ENCODE measurements around the gene MPPED1. TPM values are rescaled to one million over a fixed set of nuclear protein-coding genes. Genes with fewer than 3 reads are reported as not detected.

The MPPED1 gene
- total RNA-seq, 4 donors from 2014 or later = not detected

DNA sequence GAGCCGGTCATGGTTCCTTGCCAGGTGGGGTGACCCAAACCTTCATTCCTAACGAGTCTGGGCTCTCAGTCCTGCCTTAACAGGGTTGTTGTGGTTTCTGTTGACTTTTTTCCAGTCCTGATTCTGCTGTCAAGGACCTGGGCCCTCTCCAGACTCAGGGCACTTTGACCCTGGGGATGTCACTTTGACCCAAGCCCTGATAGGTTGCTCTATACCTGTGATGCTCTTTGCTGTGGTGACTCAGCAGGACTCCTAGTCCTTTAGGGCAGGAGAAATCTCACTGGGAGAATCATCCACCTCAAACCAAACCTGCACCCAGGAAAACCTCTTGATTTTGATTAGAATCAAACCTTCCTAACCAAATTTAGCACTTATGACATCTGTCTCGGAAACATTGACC, 20.5 kb upstream of the MPPED1 start:
- no peaks in the 10 kb centered on the region for H3K9me3 ChIP-seq
- H3K27me3 ChIP-seq = peaks cover 0 to 57% (median 0%) of the 10 kb centered on the region in 4 donors
- no peak for DNase-seq
- WGBS, 2 donors = 58 to 67% methylated on average over 3 of the region's 3 CpGs
- H3K27ac ChIP-seq = no peak overlapping the region
- no peaks in the 10 kb centered on the region for H3K36me3 ChIP-seq
- H3K4me1 ChIP-seq = peaks cover 0 to 6% (median 0%) of the 10 kb centered on the region in 3 donors
- no peak overlapping the region for H3K4me3 ChIP-seq
- TF ChIP-seq, protein P1, sequence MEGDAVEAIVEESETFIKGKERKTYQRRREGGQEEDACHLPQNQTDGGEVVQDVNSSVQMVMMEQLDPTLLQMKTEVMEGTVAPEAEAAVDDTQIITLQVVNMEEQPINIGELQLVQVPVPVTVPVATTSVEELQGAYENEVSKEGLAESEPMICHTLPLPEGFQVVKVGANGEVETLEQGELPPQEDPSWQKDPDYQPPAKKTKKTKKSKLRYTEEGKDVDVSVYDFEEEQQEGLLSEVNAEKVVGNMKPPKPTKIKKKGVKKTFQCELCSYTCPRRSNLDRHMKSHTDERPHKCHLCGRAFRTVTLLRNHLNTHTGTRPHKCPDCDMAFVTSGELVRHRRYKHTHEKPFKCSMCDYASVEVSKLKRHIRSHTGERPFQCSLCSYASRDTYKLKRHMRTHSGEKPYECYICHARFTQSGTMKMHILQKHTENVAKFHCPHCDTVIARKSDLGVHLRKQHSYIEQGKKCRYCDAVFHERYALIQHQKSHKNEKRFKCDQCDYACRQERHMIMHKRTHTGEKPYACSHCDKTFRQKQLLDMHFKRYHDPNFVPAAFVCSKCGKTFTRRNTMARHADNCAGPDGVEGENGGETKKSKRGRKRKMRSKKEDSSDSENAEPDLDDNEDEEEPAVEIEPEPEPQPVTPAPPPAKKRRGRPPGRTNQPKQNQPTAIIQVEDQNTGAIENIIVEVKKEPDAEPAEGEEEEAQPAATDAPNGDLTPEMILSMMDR (IDR thresholded peaks at IDR 0.05) = no peak
- TF ChIP-seq POLR2A (IDR thresholded peaks at IDR 0.05) = no peak
- intact Hi-C loops (cut with DNase I) = no loop called here

DNA sequence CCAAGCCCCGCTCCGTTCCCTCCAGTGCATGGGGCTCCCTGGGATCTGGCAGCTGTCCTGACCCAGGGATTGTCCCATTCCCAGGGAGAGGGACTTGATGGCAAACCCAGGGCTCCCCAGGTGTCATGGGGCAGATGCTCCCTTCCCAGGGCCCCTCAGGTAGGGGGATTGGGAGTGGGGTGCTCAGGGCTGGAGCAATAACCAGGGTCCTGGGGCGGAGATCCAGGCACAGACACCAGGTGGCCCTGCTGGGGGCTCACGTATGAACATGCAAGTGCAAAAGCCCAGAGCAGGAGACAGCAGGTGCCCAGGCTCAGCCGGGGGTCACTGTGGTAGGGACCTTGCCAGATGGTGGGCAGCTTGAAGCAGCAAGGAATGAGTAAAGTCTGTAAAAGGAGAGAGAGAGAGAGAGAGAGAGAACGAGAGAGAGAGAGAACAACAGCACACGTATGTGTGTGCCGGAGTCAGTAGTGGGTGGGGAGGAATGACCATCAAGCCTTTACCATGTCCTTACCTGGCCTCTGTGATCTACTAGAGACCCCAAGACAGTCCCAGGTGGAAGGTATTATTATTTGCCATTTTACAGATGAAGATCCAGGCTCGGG, 19.3 kb upstream of the MPPED1 start:
- H3K27me3 ChIP-seq = peaks cover 0 to 57% (median 0%) of the 10 kb centered on the region in 4 donors
- TF ChIP-seq, protein P1 (IDR thresholded peaks at IDR 0.05) = no peak
- no peak for TF ChIP-seq POLR2A (IDR thresholded peaks at IDR 0.05)
- peaks cover 0 to 6% (median 0%) of the 10 kb centered on the region in 3 donors for H3K4me1 ChIP-seq
- no peak for DNase-seq
- intact Hi-C loops (cut with DNase I) = no loop called here
- H3K36me3 ChIP-seq = no peaks in the 10 kb centered on the region
- H3K4me3 ChIP-seq = no peak overlapping the region
- H3K27ac ChIP-seq = no peak overlapping the region
- H3K9me3 ChIP-seq = no peaks in the 10 kb centered on the region
- WGBS, 2 donors = 85 to 86% methylated on average over 7 to 9 of the region's 9 CpGs

DNA sequence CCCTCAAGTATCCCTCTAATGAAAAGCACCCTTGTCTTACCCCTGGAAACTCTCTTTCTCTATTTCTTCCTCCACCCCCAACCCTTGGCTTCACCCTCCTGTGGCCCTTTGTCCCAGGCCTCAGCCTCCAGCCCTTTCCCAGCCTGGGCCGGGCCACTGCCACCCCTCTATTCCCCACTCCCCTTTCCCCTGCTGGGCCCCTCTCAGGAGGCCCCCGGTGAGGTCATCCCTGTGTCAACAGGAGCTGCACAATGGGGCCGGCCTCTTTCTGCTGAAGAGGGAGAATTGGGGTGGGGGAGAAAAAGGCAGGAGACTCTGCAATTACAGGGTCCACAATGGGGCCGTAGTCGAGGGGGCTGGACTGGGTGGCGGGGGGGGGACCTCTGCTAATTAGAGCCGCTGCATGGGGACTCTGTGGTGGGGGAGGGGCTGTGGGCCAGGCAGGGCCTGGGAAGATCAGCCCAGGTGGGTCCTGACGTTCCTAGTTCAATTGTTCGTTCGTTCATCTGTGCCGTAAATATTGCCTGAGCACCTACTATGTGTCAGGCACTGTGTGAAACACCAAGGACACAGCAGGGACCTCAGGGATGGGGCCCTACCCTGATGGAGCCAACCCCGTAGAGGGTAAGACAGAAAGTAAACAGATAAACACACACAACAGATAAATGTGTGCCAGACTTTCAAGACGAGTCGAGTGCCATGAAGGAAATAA, 18.5 kb upstream of the MPPED1 start:
- 54 to 57% methylated on average over 8 to 9 of the region's 14 CpGs for WGBS, 2 donors
- Histone ChIP-seq H3K4me3 (no peak overlapping the region), H3K27ac (no peak overlapping the region), H3K27me3 (peaks cover 0 to 57% (median 0%) of the 10 kb centered on the region in 4 donors), H3K4me1 (peaks cover 0 to 3% (median 0%) of the 10 kb centered on the region in 3 donors), H3K36me3 (no peaks in the 10 kb centered on the region), H3K9me3 (no peaks in the 10 kb centered on the region)
- intact Hi-C loops (cut with DNase I) = no loop called here
- DNase-seq = no peak
- no peak for TF ChIP-seq POLR2A (IDR thresholded peaks at IDR 0.05)
- TF ChIP-seq, protein P1 (IDR thresholded peaks at IDR 0.05) = no peak

DNA sequence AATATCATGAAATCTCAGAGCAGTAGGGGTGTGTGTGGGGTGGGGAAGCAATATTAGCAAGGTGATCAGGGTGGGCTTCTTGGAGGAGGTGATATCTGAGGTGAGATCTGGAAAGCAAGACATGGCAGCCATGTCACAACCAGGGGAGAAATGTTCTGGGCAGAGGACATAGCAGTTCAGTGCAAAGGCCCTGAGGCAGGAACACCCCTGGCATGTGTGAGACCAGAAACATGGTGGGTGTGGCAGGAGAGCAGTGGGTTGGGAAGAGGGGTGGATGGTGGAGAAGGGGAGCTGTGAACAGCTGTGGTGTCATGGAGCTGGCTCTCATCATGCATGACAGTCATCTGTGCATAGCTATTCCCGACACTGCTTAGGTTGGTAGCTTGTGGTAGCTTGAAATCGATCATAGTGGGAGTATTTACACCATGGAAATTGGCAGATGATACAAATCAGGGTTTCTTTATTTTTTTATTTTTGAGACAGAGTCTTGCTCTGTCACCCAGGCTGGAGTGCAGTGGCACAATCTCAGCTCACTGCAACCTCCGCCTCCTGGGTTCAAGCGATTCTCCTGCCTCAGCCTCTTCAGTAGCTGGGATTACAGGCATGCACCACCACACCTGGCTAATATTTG, 17.9 kb upstream of the MPPED1 start:
- Histone ChIP-seq H3K27ac (no peak overlapping the region), H3K4me3 (no peak overlapping the region), H3K9me3 (no peaks in the 10 kb centered on the region), H3K27me3 (peaks cover 0 to 57% (median 0%) of the 10 kb centered on the region in 4 donors), H3K36me3 (no peaks in the 10 kb centered on the region), H3K4me1 (no peaks in the 10 kb centered on the region)
- DNase-seq = no peak
- no peak for TF ChIP-seq POLR2A (IDR thresholded peaks at IDR 0.05)
- TF ChIP-seq, protein P1 (IDR thresholded peaks at IDR 0.05) = no peak
- intact Hi-C loops (cut with DNase I) = no loop called here
- WGBS, 2 donors = 88 to 92% methylated on average over 4 of the region's 4 CpGs

All from esophagus squamous epithelium (tissue), 5 donors.